ENCODE data around the gene KRT82. TPM values are rescaled to one million over a fixed set of nuclear protein-coding genes. Genes with fewer than 3 reads are reported as not detected.
"Not testable (repeated sequence)": the region's sequence is repeated elsewhere in the genome, so short reads cannot be mapped to it uniquely, and the experiment has no call there.

The KRT82 gene
- not detected for total RNA-seq

GRCh38 chr12:52405922-52406385, at the start of gene KRT82:
Gene KRT82, minus strand, starts transcription at chr12:52406335. Its CDS starts 58 bp downstream, at chr12:52406277.
- no peak for DNase-seq (ENCODE audit: low read depth in 2 of 3, low spot score in 2 of 3)

GRCh38 chr12:52455821-52456220, 49.7 kb upstream of the KRT82 start:
- DNase-seq (ENCODE audit: low read depth in 2 of 3, low spot score in 2 of 3): no peak

DNA sequence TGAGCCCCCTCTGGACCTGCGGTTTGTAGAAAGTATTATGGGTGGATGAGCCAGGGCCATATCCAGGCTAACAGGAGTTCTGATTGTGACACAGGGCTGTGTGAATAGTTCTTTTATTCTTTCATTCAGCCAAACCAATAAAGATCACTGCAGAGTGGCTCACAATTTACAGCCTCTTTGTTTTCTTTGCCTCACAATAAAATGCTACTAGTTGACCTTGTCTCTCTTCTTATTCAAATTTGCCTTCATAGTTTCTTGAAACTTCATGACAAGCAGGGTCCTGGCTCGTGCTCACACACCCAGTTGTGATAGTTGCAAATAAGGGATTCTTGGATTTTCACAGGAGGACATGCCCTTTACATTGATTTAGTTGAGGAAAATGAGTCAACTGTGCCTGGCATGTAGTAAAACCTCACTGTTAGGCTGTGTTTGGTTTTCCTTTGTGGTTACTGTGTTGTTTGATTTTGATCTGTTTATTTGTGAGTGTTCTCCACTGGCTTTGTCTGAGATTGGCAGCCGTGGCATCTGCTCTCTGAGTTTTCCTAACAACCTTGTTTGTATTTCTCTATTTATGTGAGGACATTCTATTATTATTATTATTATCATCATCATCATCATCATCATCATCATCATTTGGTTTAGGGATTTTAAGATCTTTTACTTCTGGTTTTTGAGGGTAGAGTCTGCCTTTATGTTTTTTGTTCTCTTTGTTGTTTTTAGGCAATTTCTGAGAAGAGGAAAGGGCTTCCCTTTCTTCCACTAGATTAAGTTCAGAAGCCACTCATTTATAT, 48.5 kb upstream of the KRT82 start:
- DNase-seq (ENCODE audit: low read depth in 2 of 3, low spot score in 2 of 3): no peak

DNA sequence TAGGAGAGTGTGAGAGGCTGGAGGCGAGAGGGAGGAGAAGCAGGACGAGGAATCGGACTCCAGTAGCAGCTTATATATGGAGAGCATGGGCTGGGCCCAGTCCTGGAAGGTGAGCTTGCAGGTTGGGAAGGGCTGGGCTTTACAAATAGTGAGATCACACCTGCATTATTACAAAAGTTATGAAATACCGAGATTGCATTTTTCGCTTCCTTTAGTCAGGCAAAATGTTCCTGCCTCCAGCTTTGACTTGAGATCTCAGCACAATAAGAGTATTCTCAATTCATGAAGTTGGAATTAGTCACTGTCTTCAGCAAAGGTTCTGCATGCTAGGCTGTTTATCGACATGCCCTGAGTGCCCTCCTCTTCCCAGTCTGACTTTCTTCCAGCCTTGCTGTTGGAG, 46.0 kb upstream of the KRT82 start, which contains the start of gene KRT6B:
KRT6B (minus strand) TSS at position 46 of the 400 bp plus-strand sequence. CDS start 68 bp downstream, outside the sequence.
- no peak for DNase-seq (ENCODE audit: low read depth in 2 of 3, low spot score in 2 of 3)

DNA sequence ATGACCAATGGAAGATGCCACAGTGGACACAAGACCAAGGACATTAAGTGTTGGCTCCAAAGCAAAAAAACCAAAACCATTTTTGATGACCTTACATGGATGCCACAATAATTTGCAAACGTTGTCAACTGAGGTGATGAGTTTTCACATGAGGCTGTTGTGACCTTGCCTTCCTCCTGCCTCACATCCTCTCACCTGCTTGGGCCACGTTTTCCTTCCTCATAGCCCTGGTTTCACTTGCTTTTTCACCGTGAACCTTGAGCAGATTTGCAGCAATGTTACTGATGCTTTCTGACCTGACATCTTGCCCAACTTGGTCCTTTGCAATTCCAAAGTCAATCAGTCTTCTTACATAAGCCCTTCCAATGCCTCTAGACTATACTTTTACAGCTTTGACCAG, 42.1 kb upstream of the KRT82 start:
- DNase-seq (ENCODE audit: low read depth in 2 of 3, low spot score in 2 of 3): no peak

- DNase-seq (ENCODE audit: low read depth in 2 of 3, low spot score in 2 of 3): not testable (repeated sequence)
These were observed 41.1 kb upstream of the KRT82 start for GRCh38 chr12:52447196-52447595.

DNA sequence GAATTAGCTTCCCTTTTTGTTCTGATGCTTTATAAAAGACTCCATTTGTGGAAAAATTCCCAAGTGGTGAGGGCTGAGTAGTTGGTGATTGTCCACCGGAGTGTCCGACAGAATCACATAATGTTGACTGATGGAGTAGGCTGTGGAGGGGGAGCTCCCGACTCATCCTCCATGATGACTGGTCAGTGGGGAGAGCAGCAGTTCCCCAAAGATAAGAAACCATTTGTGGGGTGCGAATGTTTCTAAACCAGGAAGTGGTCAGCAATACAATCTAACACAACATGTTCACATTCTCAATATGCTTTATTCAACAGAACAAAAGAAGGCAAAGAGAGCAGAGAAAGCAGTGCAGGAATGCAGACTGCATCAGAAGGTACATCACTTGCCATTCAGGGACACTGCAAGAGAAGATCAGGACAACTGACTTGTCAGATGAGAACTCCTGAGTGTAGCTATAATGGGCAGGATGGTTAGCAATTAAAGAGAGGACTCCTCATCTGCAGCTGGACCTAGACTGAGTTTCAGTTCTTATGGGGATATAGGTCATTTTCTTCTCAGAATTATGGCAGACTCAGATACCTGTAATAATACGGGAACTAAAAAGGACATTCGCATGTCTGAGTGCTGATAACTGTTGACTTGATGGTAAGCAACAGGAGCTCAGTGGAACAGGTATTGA, 40.4 kb upstream of the KRT82 start:
- DNase-seq (ENCODE audit: low read depth in 2 of 3, low spot score in 2 of 3): peak in 2 of 3 donors; percentile 22 to 58

GRCh38 chr12:52445876-52446275, 39.7 kb upstream of the KRT82 start:
- DNase-seq (ENCODE audit: low read depth in 2 of 3, low spot score in 2 of 3): no peak

DNA sequence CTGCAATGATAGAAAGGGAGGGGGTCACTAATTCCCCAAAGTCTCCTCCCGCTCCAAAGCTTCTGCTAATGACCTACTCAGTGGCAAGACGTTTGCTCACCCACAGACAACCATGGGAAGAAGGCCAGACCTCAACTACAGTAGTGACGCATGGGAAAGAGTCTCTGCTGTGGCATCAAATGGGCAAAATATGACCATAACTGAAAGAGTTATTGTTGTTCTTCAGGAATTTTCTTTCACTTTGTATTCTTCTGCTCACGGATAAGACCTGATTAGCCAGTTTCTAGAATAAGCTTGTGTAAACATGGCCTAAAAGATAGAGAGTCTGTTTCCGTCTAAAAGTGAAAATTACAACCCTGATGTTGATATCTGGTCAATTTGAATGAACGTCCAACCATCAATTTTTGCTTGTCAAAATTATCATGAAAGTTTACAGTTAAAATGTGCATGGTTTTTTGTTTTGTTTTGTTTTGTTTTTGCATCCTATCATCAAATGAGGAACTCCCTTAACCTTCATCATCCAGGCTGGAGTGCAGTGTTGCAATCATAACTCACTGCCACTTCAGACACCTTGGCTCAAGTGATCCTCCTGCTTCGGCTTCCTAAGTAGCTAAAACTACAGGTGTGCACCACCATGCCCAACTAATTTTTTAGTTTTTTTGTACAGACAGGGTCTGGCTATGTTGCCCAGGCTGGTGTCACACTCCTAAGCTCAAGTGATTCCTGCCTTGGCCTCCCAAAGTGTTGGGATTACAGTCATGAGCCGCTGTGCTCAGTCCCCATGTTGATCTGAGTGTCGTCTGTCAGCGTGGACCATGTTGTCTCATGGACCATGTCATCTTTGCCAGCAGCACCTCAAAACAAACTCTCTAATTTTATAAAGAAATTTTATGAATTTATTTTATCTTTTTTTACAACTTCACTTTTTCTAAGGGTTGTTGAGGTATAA, 38.8 kb upstream of the KRT82 start:
- no peak for DNase-seq (ENCODE audit: low read depth in 2 of 3, low spot score in 2 of 3)

DNA sequence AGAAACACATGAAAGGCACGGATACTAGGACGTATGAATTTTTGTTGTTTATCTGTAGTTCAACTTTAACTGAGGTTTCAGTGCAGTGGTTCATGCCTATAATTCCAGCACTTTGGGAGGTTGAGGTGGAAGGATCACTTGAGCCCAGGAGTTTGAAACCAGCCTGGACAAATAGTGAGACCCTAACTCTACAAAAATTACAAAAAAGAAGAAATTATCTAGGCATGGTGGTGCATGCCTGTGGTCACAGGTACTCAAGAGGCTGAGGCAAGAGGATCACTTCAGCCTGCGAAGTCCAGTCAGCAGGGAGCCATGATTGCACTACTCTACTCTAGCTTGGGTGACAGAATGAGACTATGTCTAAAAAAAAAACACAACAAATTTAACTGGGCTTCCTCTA, 37.8 kb upstream of the KRT82 start:
- DNase-seq (ENCODE audit: low read depth in 2 of 3, low spot score in 2 of 3): no peak

GRCh38 chr12:52442600-52443061, 36.5 kb upstream of the KRT82 start:
- no peak for DNase-seq (ENCODE audit: low read depth in 2 of 3, low spot score in 2 of 3)

DNA sequence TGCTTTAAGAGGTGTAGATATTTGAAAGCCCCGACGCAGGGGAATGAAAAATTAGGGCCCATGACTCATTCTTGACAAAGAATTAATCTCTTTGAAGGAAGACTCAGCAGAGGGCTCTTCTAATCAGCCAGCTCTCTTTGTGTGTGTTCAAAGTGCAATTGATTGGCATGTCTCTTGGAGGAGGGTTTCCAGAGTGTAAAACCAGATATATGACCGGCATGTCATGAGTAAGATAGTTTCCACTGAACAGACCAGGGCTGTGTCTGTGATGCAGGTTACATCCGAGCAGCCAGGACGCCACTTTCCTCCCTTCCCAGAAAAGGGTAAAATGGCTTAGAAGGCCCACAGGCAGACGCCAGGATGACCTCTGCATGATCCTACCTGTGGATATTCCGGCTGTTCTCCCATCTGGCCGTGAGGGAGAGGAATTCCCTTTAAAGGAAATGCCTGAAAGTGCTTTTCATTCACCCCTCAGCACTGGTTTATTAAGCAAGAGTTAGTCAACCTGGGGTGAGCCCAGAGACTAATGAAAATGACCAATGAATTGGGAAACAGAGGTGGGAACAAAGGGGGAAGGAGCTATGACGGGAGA, 35.3 kb upstream of the KRT82 start:
- DNase-seq (ENCODE audit: low read depth in 2 of 3, low spot score in 2 of 3): no peak

DNA sequence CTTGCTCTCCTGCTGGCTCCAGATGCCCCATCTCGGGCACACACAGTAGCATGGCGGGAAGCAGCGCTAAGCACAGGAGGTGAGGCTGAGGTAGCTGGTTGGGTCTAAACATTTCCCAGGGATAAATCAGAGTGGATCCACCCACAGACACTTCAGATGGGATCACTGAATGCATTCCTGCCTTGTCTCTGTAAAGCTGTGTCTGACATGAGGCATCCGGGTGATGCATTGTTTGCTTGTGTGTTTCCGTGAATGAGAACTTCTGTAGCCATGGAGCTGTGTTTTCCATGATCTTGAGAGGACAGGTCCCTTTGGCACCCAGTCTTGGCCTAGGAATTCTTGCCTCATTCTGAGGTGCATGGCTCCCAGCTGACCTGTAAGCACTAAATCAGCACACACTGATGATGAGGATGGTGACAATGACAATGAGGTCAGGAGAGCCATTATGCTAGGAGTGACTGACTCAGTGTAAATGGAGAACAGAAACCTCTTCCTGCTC, 34.7 kb upstream of the KRT82 start:
- DNase-seq (ENCODE audit: low read depth in 2 of 3, low spot score in 2 of 3): no peak

GRCh38 chr12:52439845-52440244, 33.7 kb upstream of the KRT82 start:
- DNase-seq (ENCODE audit: low read depth in 2 of 3, low spot score in 2 of 3): no peak

DNA sequence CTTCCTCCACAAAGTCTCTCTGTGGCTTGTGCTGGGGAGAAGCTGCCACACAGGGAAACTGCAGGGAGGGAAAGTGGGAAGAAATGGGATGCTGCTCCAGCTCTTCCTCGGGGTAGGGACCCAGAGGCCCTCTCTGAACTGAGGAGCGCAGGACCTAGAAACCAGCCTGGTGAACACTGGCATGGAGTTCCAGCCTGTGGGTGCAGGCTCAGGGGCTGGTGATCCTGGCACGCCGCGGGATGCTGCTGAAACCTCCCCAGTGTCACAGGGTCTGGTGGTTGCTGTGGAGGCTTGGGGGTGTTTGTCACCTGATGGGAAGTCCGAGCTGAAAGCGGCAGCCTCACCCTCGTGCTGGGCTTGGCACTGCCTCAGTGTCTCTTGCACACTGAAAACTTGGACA, 33.3 kb upstream of the KRT82 start:
- no peak for DNase-seq (ENCODE audit: low read depth in 2 of 3, low spot score in 2 of 3)

GRCh38 chr12:52438305-52439301, 32.5 kb upstream of the KRT82 start:
- no peak for DNase-seq (ENCODE audit: low read depth in 2 of 3, low spot score in 2 of 3)

GRCh38 chr12:52437508-52437907, 31.4 kb upstream of the KRT82 start:
- DNase-seq (ENCODE audit: low read depth in 2 of 3, low spot score in 2 of 3): no peak

- DNase-seq (ENCODE audit: low read depth in 2 of 3, low spot score in 2 of 3): no peak
These were observed 30.8 kb upstream of the KRT82 start for GRCh38 chr12:52436828-52437474.

All from hematopoietic multipotent progenitor cell (in vitro differentiated cells).